ENCODE data around the gene LIN28A. TPM values are rescaled to one million over a fixed set of nuclear protein-coding genes. Genes with fewer than 3 reads are reported as not detected.
A peak's percentile ranks its signal among the peaks of the same experiment; 100 is the strongest.
"Not testable (repeated sequence)": the region's sequence is repeated elsewhere in the genome, so short reads cannot be mapped to it uniquely, and the experiment has no call there.

LIN28A gene
- total and polyA plus RNA-seq, 2 donors: under 0.01 to 0.05 TPM

DNA sequence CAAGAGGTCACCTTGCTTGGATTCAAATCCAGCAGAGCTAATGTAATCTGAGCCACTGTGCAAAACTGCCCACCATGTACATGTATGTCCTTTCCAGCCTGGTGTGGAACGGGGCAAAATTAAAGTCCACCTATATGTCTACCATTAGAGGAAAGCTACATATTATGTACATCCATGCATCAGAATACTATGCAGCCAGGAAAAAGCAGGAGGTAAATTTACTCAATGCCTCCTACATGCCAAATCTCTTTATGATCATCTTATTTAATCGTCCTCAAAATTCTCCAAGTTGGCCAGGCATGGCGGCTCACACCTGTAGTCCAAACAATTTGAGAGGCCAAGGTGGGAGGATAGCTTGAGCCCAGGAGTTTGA lies 31.8 kb upstream of the LIN28A start:
- no peak for DNase-seq (ENCODE audit: low read depth in 6 of 9, low spot score in 9 of 9)
- H3K27ac ChIP-seq (ENCODE audit: low read depth in 1 of 2, low read length in 1 of 2): peak overlapping the region; percentile 64 to 97
- peaks cover 19 to 42% of the 10 kb centered on the region in 2 donors for H3K4me1 ChIP-seq (ENCODE audit: control insufficient read depth in 2 of 2, insufficient read depth in 2 of 2, low read length in 2 of 2)
- no peaks in the 10 kb centered on the region for H3K36me3 ChIP-seq (ENCODE audit: control insufficient read depth in 2 of 2, insufficient read depth in 2 of 2, low read length in 1 of 2)
- no peaks in the 10 kb centered on the region for H3K9me3 ChIP-seq (ENCODE audit: control insufficient read depth in 2 of 2, insufficient read depth in 1 of 2, low read length in 1 of 2)
- WGBS: 98% methylated on average over 3 of the region's 3 CpGs
- no peaks in the 10 kb centered on the region for H3K27me3 ChIP-seq (ENCODE audit: control insufficient read depth in 2 of 2, insufficient read depth in 1 of 2, low read length in 1 of 2)
- no peak overlapping the region for H3K4me3 ChIP-seq (ENCODE audit: low read length in 2 of 2)

GRCh38 chr1:26384076-26384475 lies 26.5 kb upstream of the LIN28A start:
- Histone ChIP-seq H3K4me1 (ENCODE audit: control insufficient read depth in 2 of 2, insufficient read depth in 2 of 2, low read length in 2 of 2) (peaks cover 3 to 17% of the 10 kb centered on the region in 2 donors), H3K36me3 (ENCODE audit: control insufficient read depth in 2 of 2, insufficient read depth in 2 of 2, low read length in 1 of 2) (no peaks in the 10 kb centered on the region), H3K27me3 (ENCODE audit: control insufficient read depth in 2 of 2, insufficient read depth in 1 of 2, low read length in 1 of 2) (no peaks in the 10 kb centered on the region), H3K9me3 (ENCODE audit: control insufficient read depth in 2 of 2, insufficient read depth in 1 of 2, low read length in 1 of 2) (no peaks in the 10 kb centered on the region), H3K4me3 (ENCODE audit: low read length in 2 of 2) (no peak overlapping the region), H3K27ac (ENCODE audit: low read depth in 1 of 2, low read length in 1 of 2) (no peak overlapping the region)
- DNase-seq (ENCODE audit: low read depth in 6 of 9, low spot score in 9 of 9): no peak
- 95% methylated on average over 3 of the region's 3 CpGs for WGBS

DNA sequence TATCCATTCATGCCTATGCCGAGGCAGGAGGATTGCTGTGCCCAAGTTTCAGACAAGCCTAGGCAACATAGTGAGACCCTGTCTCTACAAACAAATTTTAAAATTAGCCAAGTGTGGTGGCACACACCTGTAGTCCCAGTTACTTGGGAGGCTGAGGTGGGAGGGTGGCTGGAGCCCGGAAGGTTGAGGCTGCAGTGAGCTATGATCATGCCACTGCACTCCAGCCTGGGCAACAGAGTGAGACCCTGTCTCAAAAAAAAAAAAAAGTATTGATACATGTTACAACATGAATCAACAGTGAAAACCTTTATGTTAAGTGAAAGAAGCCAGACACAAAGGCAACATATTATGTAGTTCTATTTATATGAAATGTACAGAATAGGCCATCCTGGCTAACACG lies 25.6 kb upstream of the LIN28A start:
- 98% methylated on average over 3 of the region's 3 CpGs for WGBS
- H3K27me3 ChIP-seq (ENCODE audit: control insufficient read depth in 2 of 2, insufficient read depth in 1 of 2, low read length in 1 of 2); H3K9me3 ChIP-seq (ENCODE audit: control insufficient read depth in 2 of 2, insufficient read depth in 1 of 2, low read length in 1 of 2); H3K4me3 ChIP-seq (ENCODE audit: low read length in 2 of 2); H3K36me3 ChIP-seq (ENCODE audit: control insufficient read depth in 2 of 2, insufficient read depth in 2 of 2, low read length in 1 of 2); DNase-seq (ENCODE audit: low read depth in 6 of 9, low spot score in 9 of 9); H3K27ac ChIP-seq (ENCODE audit: low read depth in 1 of 2, low read length in 1 of 2): not testable (repeated sequence)
- peaks cover 3 to 19% of the 10 kb centered on the region in 2 donors for H3K4me1 ChIP-seq (ENCODE audit: control insufficient read depth in 2 of 2, insufficient read depth in 2 of 2, low read length in 2 of 2)

DNA sequence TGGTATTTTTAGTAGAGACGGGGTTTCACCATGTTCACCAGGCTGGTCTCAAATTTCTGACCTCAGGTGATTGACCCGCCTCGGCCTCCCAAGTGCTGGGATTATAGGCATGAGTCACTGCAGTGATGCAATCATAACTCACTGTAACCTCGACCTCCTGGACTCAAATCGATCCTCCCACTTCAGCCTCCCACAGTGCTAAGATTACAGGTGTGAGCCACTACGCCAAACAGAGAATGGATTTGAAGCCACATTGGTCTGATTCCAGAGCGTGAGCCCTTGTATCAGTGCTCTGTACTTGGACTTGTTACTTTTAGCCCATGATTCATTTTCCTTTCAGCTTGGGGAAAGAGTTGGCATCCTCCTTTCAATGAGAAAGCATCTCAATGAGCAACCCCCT lies 23.2 kb upstream of the LIN28A start:
- no peak overlapping the region for H3K4me3 ChIP-seq (ENCODE audit: low read length in 2 of 2)
- no peaks in the 10 kb centered on the region for H3K9me3 ChIP-seq (ENCODE audit: control insufficient read depth in 2 of 2, insufficient read depth in 1 of 2, low read length in 1 of 2)
- 90% methylated on average over 7 of the region's 7 CpGs for WGBS
- peaks cover 3 to 19% of the 10 kb centered on the region in 2 donors for H3K4me1 ChIP-seq (ENCODE audit: control insufficient read depth in 2 of 2, insufficient read depth in 2 of 2, low read length in 2 of 2)
- DNase-seq (ENCODE audit: low read depth in 6 of 9, low spot score in 9 of 9): no peak
- no peak overlapping the region for H3K27ac ChIP-seq (ENCODE audit: low read depth in 1 of 2, low read length in 1 of 2)
- no peaks in the 10 kb centered on the region for H3K36me3 ChIP-seq (ENCODE audit: control insufficient read depth in 2 of 2, insufficient read depth in 2 of 2, low read length in 1 of 2)
- no peaks in the 10 kb centered on the region for H3K27me3 ChIP-seq (ENCODE audit: control insufficient read depth in 2 of 2, insufficient read depth in 1 of 2, low read length in 1 of 2)

GRCh38 chr1:26388791-26389445 lies 21.7 kb upstream of the LIN28A start:
- WGBS: 94% methylated on average over 7 of the region's 7 CpGs
- Histone ChIP-seq H3K9me3 (ENCODE audit: control insufficient read depth in 2 of 2, insufficient read depth in 1 of 2, low read length in 1 of 2) (no peaks in the 10 kb centered on the region), H3K36me3 (ENCODE audit: control insufficient read depth in 2 of 2, insufficient read depth in 2 of 2, low read length in 1 of 2) (no peaks in the 10 kb centered on the region), H3K27me3 (ENCODE audit: control insufficient read depth in 2 of 2, insufficient read depth in 1 of 2, low read length in 1 of 2) (peaks cover 0 to 5% of the 10 kb centered on the region in 2 donors), H3K4me3 (ENCODE audit: low read length in 2 of 2) (no peak overlapping the region), H3K27ac (ENCODE audit: low read depth in 1 of 2, low read length in 1 of 2) (no peak overlapping the region), H3K4me1 (ENCODE audit: control insufficient read depth in 2 of 2, insufficient read depth in 2 of 2, low read length in 2 of 2) (peaks cover 3 to 19% of the 10 kb centered on the region in 2 donors)
- DNase-seq (ENCODE audit: low read depth in 6 of 9, low spot score in 9 of 9): no peak

DNA sequence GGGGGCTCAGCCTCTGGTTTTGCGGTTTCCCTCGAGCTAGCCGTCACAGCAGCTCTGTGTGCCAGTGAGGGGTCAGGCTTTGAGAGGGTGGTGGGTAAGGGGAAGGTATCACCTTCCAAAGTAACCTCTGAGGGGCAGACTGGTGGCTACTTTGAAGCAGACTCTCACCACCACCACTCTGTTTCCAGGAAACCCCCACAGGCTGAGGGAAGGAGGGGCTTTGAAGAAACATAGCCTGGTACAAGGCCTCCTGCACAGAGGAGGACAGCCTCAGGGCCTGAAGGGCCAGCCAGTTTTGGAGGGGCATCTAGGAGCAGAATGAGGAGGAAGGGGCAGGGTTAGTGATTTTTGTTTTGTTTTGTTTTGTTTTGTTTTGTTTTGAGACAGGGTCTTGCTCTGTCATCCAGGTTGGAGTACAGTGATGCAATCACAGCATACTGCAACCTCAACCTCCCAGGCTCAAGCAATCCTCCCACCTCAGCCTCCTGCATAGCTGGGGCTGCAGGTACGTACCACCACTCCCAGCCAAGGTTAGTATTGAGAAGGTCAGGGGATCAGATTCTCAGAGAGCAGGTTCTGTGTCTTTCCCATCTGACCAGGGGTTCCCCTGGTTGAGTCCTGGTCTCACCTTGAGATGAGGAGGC lies 20.9 kb upstream of the LIN28A start:
- WGBS: 70% methylated on average over 4 of the region's 4 CpGs
- H3K4me3 ChIP-seq (ENCODE audit: low read length in 2 of 2): no peak overlapping the region
- DNase-seq (ENCODE audit: low read depth in 6 of 9, low spot score in 9 of 9): no peak
- H3K9me3 ChIP-seq (ENCODE audit: control insufficient read depth in 2 of 2, insufficient read depth in 1 of 2, low read length in 1 of 2): no peaks in the 10 kb centered on the region
- H3K27ac ChIP-seq (ENCODE audit: low read depth in 1 of 2, low read length in 1 of 2): no peak overlapping the region
- peaks cover 3 to 19% of the 10 kb centered on the region in 2 donors for H3K4me1 ChIP-seq (ENCODE audit: control insufficient read depth in 2 of 2, insufficient read depth in 2 of 2, low read length in 2 of 2)
- no peaks in the 10 kb centered on the region for H3K36me3 ChIP-seq (ENCODE audit: control insufficient read depth in 2 of 2, insufficient read depth in 2 of 2, low read length in 1 of 2)
- peaks cover 0 to 5% of the 10 kb centered on the region in 2 donors for H3K27me3 ChIP-seq (ENCODE audit: control insufficient read depth in 2 of 2, insufficient read depth in 1 of 2, low read length in 1 of 2)

- H3K9me3 ChIP-seq (ENCODE audit: control insufficient read depth in 2 of 2, insufficient read depth in 1 of 2, low read length in 1 of 2): no peaks in the 10 kb centered on the region
- WGBS: 16% methylated on average over 3 of the region's 3 CpGs
- no peak for DNase-seq (ENCODE audit: low read depth in 6 of 9, low spot score in 9 of 9)
- H3K27me3 ChIP-seq (ENCODE audit: control insufficient read depth in 2 of 2, insufficient read depth in 1 of 2, low read length in 1 of 2): peaks cover 0 to 5% of the 10 kb centered on the region in 2 donors
- H3K4me3 ChIP-seq (ENCODE audit: low read length in 2 of 2): no peak overlapping the region
- peaks cover 0 to 9% of the 10 kb centered on the region in 2 donors for H3K4me1 ChIP-seq (ENCODE audit: control insufficient read depth in 2 of 2, insufficient read depth in 2 of 2, low read length in 2 of 2)
- no peak overlapping the region for H3K27ac ChIP-seq (ENCODE audit: low read depth in 1 of 2, low read length in 1 of 2)
- no peaks in the 10 kb centered on the region for H3K36me3 ChIP-seq (ENCODE audit: control insufficient read depth in 2 of 2, insufficient read depth in 2 of 2, low read length in 1 of 2)
These were observed 19.2 kb upstream of the LIN28A start for GRCh38 chr1:26391450-26391849.

DNA sequence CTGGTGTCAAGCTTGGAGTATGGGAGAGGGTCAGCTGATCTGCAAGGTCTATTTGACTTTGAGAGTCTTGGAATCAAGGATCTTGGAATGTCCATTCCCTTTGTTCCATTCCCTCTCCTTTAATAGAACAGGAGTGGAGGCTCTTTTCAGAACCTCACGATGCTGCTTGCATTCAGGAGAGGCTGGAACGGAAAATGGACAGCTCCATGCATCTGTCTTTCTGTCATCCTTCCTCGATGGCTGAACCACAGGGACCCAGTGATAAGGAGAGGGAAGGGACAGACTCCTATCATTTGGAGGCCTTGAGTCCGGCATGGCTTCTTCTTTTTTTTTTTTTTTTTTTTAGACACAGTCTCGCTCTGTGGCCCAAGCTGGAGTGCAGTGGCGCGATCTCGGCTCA lies 14.9 kb upstream of the LIN28A start:
- H3K27me3 ChIP-seq (ENCODE audit: control insufficient read depth in 2 of 2, insufficient read depth in 1 of 2, low read length in 1 of 2): peaks cover 0 to 5% of the 10 kb centered on the region in 2 donors
- H3K4me1 ChIP-seq (ENCODE audit: control insufficient read depth in 2 of 2, insufficient read depth in 2 of 2, low read length in 2 of 2): no peaks in the 10 kb centered on the region
- 90% methylated on average over 8 of the region's 8 CpGs for WGBS
- H3K4me3 ChIP-seq (ENCODE audit: low read length in 2 of 2): no peak overlapping the region
- DNase-seq (ENCODE audit: low read depth in 6 of 9, low spot score in 9 of 9): no peak
- no peak overlapping the region for H3K27ac ChIP-seq (ENCODE audit: low read depth in 1 of 2, low read length in 1 of 2)
- no peaks in the 10 kb centered on the region for H3K9me3 ChIP-seq (ENCODE audit: control insufficient read depth in 2 of 2, insufficient read depth in 1 of 2, low read length in 1 of 2)
- no peaks in the 10 kb centered on the region for H3K36me3 ChIP-seq (ENCODE audit: control insufficient read depth in 2 of 2, insufficient read depth in 2 of 2, low read length in 1 of 2)

GRCh38 chr1:26399034-26399433 lies 11.6 kb upstream of the LIN28A start:
- H3K9me3 ChIP-seq (ENCODE audit: control insufficient read depth in 2 of 2, insufficient read depth in 1 of 2, low read length in 1 of 2): no peaks in the 10 kb centered on the region
- no peak for DNase-seq (ENCODE audit: low read depth in 6 of 9, low spot score in 9 of 9)
- no peaks in the 10 kb centered on the region for H3K4me1 ChIP-seq (ENCODE audit: control insufficient read depth in 2 of 2, insufficient read depth in 2 of 2, low read length in 2 of 2)
- no peak overlapping the region for H3K4me3 ChIP-seq (ENCODE audit: low read length in 2 of 2)
- H3K27ac ChIP-seq (ENCODE audit: low read depth in 1 of 2, low read length in 1 of 2): no peak overlapping the region
- no peaks in the 10 kb centered on the region for H3K36me3 ChIP-seq (ENCODE audit: control insufficient read depth in 2 of 2, insufficient read depth in 2 of 2, low read length in 1 of 2)
- WGBS: 89% methylated on average over 3 of the region's 3 CpGs
- H3K27me3 ChIP-seq (ENCODE audit: control insufficient read depth in 2 of 2, insufficient read depth in 1 of 2, low read length in 1 of 2): peaks cover 0 to 7% of the 10 kb centered on the region in 2 donors

All from thymus (tissue), 11 donors.